GM23338 (cell line): ENCODE data around the gene CFAP58. TPM values are rescaled to one million over a fixed set of nuclear protein-coding genes. Genes with fewer than 3 reads are reported as not detected.

Experiments used
- ATAC-seq: fragments of 200-7000 bp; cut with Tn5 transposase; 3 replicates; pipeline ENCODE4 v1.9.1; 2020
- DNase-seq: peaks from one replicate; pipeline ENCODE4 v3.0.0-alpha.2; 2015; ENCODE audit warnings: low spot score
- H2AFZ ChIP-seq: fragments of 200-600 bp; sonication (generic); 2 replicates; pipeline ENCODE4 v1.8.0; 2016; ENCODE audit warnings: antibody characterized with exemption, mild to moderate bottlenecking, moderate library complexity
- H3F3A ChIP-seq: fragments of 200-600 bp; sonication (generic); replicated peaks from 2 replicates; pipeline ENCODE4 v1.8.0; 2017; ENCODE audit warnings: antibody characterized with exemption, mixed run types, low read depth
- H3K27ac ChIP-seq: fragments of 200-600 bp; sonication (generic); 2 replicates; pipeline ENCODE4 v1.6.1; 2016; ENCODE audit warnings: low read depth
- H3K27me3 ChIP-seq: fragments of 200-600 bp; sonication (generic); 2 replicates; pipeline ENCODE4 v1.8.0; 2016; ENCODE audit warnings: mild to moderate bottlenecking, mixed run types, moderate library complexity; ENCODE audit not compliant: insufficient read depth
- H3K36me3 ChIP-seq: fragments of 200-600 bp; sonication (generic); 2 replicates; pipeline ENCODE4 v1.8.0; 2016; ENCODE audit warnings: mild to moderate bottlenecking; ENCODE audit not compliant: insufficient read depth
- H3K4me1 ChIP-seq: fragments of 200-600 bp; sonication (generic); 2 replicates; pipeline ENCODE4 v1.8.0; 2016; ENCODE audit warnings: mild to moderate bottlenecking, moderate library complexity; ENCODE audit not compliant: insufficient read depth
- H3K4me2 ChIP-seq: fragments of 200-600 bp; sonication (generic); 2 replicates; pipeline ENCODE4 v1.7.1; 2017; ENCODE audit warnings: mixed run types
- H3K4me3 ChIP-seq: fragments of 200-600 bp; sonication (generic); 2 replicates; pipeline ENCODE4 v1.6.1; 2016; ENCODE audit warnings: mixed run types
- H3K79me2 ChIP-seq: fragments of 200-600 bp; sonication (generic); replicated peaks from 2 replicates; pipeline ENCODE4 v1.8.0; 2017; ENCODE audit warnings: mild to moderate bottlenecking; ENCODE audit not compliant: insufficient read depth
- H3K9me2 ChIP-seq: fragments of 200-600 bp; sonication (generic); 2 replicates; pipeline ENCODE4 v1.8.0; 2017; ENCODE audit not compliant: insufficient read depth
- H4K20me1 ChIP-seq: fragments of 200-600 bp; sonication (generic); replicated peaks from 2 replicates; pipeline ENCODE4 v1.8.0; 2017; ENCODE audit warnings: mild to moderate bottlenecking; ENCODE audit not compliant: insufficient read depth
- H3K27ac Mint-ChIP-seq: 2 replicates; pipeline ENCODE4 v1.8.0; 2020; ENCODE audit warnings: inconsistent platforms, mild to moderate bottlenecking, moderate library complexity, mixed read lengths
- H3K27me3 Mint-ChIP-seq: 3 replicates; pipeline ENCODE4 v1.8.0; 2022; ENCODE audit warnings: low read depth, mild to moderate bottlenecking, moderate library complexity, mixed read lengths, inconsistent platforms; ENCODE audit not compliant: insufficient read depth, poor library complexity
- H3K36me3 Mint-ChIP-seq: 3 replicates; pipeline ENCODE4 v1.8.0; 2021; ENCODE audit warnings: low read depth, mild to moderate bottlenecking, inconsistent platforms, moderate library complexity, mixed read lengths
- H3K4me1 Mint-ChIP-seq: 3 replicates; pipeline ENCODE4 v1.8.0; 2020; ENCODE audit warnings: mild to moderate bottlenecking, inconsistent platforms, mixed read lengths
- H3K4me3 Mint-ChIP-seq: 3 replicates; pipeline ENCODE4 v1.8.0; 2021; ENCODE audit warnings: moderate library complexity, mild to moderate bottlenecking, inconsistent platforms, mixed read lengths
- H3K9me3 Mint-ChIP-seq: 3 replicates; pipeline ENCODE4 v1.8.0; 2020; ENCODE audit warnings: moderate library complexity, mild to moderate bottlenecking, inconsistent platforms, mixed read lengths
- CREB1 ChIP-seq: fragments of 250-450 bp; sonication (Bioruptor Pico); IDR thresholded peaks from 2 replicates; pipeline ENCODE4 v1.5.0; 2020; ENCODE audit warnings: low read depth, mild to moderate bottlenecking, moderate library complexity
- EZH2 ChIP-seq: fragments of 200-600 bp; sonication (generic); IDR thresholded peaks from one replicate; pipeline ENCODE4 v1.8.0; 2017; ENCODE audit warnings: antibody characterized with exemption, mild to moderate bottlenecking, low read depth; ENCODE audit not compliant: unreplicated experiment
- EZH2phosphoT487 ChIP-seq: fragments of 200-600 bp; sonication (generic); IDR thresholded peaks from one replicate; pipeline ENCODE4 v1.8.1; 2018; ENCODE audit warnings: antibody characterized with exemption; ENCODE audit not compliant: unreplicated experiment
- JUNB ChIP-seq: IDR thresholded peaks from one replicate; pipeline ENCODE4 v1.6.1; 2016; ENCODE audit warnings: antibody characterized with exemption; ENCODE audit not compliant: unreplicated experiment
- NANOG ChIP-seq: IDR thresholded peaks from 2 replicates; pipeline ENCODE4 v1.6.1; 2016; ENCODE audit warnings: antibody characterized with exemption, borderline replicate concordance
- POLR2AphosphoS5 ChIP-seq: IDR thresholded peaks from 2 replicates; pipeline ENCODE4 v1.6.1; 2016; ENCODE audit warnings: antibody characterized with exemption, low read depth
- REST ChIP-seq: IDR thresholded peaks from one replicate; pipeline ENCODE4 v1.6.1; 2018; ENCODE audit warnings: antibody characterized with exemption; ENCODE audit not compliant: unreplicated experiment
- STAT1 ChIP-seq: IDR thresholded peaks from one replicate; pipeline ENCODE4 v1.6.1; 2016; ENCODE audit warnings: antibody characterized with exemption; ENCODE audit not compliant: unreplicated experiment
- ZNF114 ChIP-seq: fragments of 250-450 bp; sonication (Bioruptor Pico); IDR thresholded peaks from 2 replicates; pipeline ENCODE4 v1.5.0; 2020; ENCODE audit warnings: mild to moderate bottlenecking, moderate library complexity
- ZNF331 ChIP-seq: fragments of 250-450 bp; sonication (Bioruptor Pico); IDR thresholded peaks from 2 replicates; pipeline ENCODE4 v1.5.0; 2020; ENCODE audit warnings: low read depth, mild to moderate bottlenecking, moderate library complexity
- ZNF462 ChIP-seq: fragments of 250-450 bp; sonication (Bioruptor Pico); IDR thresholded peaks from 2 replicates; pipeline ENCODE4 v1.5.0; 2020; ENCODE audit warnings: mild to moderate bottlenecking, moderate library complexity
- polyA plus RNA-seq: library from polyadenylated mRNA; unstranded; fragments of >200 nt; fragmentation: Nextera tagmentation; extraction: Ambion mirVana; gene quantifications from 2 replicates; pipeline ENCODE4 v1.2.1, GENCODE V29; 2016
- total RNA-seq: library from RNA; depleted of rRNA; stranded (reverse); fragments of >200 nt; shearing (Covaris generic); gene quantifications from 2 replicates; pipeline ENCODE4 v1.2.3, GENCODE V29; 2014
- TF ChIP-seq, protein P1 (sequence below): IDR thresholded peaks from 2 replicates; pipeline ENCODE4 v1.6.1; 2016; ENCODE audit warnings: antibody characterized with exemption
- TF ChIP-seq, protein P2 (sequence below), 2 experiments: fragments of 200-600 bp in 1 of 2; sonication (generic) in 1 of 2; conservative IDR thresholded peaks; 2 replicates each; pipeline versions ENCODE4 v1.5.1 to v1.6.1; 2016 to 2017; ENCODE audit warnings: antibody characterized with exemption in 2 of 2, low read depth in 2 of 2, mild to moderate bottlenecking in 2 of 2, moderate library complexity in 1 of 2

The CFAP58 gene
- total and polyA plus RNA-seq, 2 experiments from 2014 or later, result 0.63 to 0.89 TPM

- TF ChIP-seq JUNB (no peak), STAT1 (no peak), NANOG (no peak), POLR2AphosphoS5 (no peak), REST (no peak)
- TF ChIP-seq, protein P1, sequence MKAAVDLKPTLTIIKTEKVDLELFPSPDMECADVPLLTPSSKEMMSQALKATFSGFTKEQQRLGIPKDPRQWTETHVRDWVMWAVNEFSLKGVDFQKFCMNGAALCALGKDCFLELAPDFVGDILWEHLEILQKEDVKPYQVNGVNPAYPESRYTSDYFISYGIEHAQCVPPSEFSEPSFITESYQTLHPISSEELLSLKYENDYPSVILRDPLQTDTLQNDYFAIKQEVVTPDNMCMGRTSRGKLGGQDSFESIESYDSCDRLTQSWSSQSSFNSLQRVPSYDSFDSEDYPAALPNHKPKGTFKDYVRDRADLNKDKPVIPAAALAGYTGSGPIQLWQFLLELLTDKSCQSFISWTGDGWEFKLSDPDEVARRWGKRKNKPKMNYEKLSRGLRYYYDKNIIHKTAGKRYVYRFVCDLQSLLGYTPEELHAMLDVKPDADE, result no peak
- TF ChIP-seq, protein P2, sequence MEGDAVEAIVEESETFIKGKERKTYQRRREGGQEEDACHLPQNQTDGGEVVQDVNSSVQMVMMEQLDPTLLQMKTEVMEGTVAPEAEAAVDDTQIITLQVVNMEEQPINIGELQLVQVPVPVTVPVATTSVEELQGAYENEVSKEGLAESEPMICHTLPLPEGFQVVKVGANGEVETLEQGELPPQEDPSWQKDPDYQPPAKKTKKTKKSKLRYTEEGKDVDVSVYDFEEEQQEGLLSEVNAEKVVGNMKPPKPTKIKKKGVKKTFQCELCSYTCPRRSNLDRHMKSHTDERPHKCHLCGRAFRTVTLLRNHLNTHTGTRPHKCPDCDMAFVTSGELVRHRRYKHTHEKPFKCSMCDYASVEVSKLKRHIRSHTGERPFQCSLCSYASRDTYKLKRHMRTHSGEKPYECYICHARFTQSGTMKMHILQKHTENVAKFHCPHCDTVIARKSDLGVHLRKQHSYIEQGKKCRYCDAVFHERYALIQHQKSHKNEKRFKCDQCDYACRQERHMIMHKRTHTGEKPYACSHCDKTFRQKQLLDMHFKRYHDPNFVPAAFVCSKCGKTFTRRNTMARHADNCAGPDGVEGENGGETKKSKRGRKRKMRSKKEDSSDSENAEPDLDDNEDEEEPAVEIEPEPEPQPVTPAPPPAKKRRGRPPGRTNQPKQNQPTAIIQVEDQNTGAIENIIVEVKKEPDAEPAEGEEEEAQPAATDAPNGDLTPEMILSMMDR (conservative IDR thresholded peaks at IDR 0.05; ENCODE audit: low read depth in 2 of 2), result no peak
Observed at GRCh38 chr10:104435822-104436221, 82.2 kb downstream of the CFAP58 start (continued).

DNA sequence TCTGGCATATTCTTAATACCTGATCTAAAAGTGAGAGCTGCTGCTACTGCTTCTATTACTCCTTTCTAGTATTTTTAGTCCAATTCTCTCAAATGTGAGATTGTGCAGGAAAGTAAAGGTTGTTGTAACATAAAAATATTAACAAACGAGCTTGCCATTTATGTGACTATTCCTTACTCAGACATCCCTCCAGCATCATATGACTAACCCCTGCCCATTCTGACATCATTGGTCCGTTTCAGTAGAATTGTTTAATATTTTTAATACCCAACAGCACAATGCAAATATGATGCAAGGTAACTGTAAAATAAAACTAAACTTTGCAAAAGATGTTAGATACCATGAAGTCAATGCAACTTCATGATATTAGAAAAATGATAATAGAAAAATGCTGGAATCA is 83.6 kb downstream of the CFAP58 start:
- ATAC-seq (no peak), DNase-seq (no peak)
- no peaks in the 10 kb centered on the region for H3K36me3 Mint-ChIP-seq
- H3K27ac Mint-ChIP-seq, result no peak overlapping the region
- peaks cover 8% of the 10 kb centered on the region; the same call in 2 of the 3 replicates for H3K4me1 Mint-ChIP-seq
- no peak overlapping the region for H3K4me3 Mint-ChIP-seq
- no peak overlapping the region for H3K27ac ChIP-seq
- no peak overlapping the region for H3K4me2 ChIP-seq
- peaks cover 5% of the 10 kb centered on the region for H3K27me3 Mint-ChIP-seq
- no peaks in the 10 kb centered on the region for H3K27me3 ChIP-seq
- no peak overlapping the region for H2AFZ ChIP-seq
- no peaks in the 10 kb centered on the region for H3K9me3 Mint-ChIP-seq
- no peaks in the 10 kb centered on the region for H3F3A ChIP-seq
- H3K9me2 ChIP-seq, result no peaks in the 10 kb centered on the region
- H3K79me2 ChIP-seq, result no peaks in the 10 kb centered on the region
- H3K4me3 ChIP-seq, result no peak overlapping the region
- H3K4me1 ChIP-seq, result no peaks in the 10 kb centered on the region
- no peaks in the 10 kb centered on the region for H3K36me3 ChIP-seq
- no peaks in the 10 kb centered on the region for H4K20me1 ChIP-seq
- TF ChIP-seq ZNF114 (no peak), ZNF462 (no peak), EZH2 (no peak), JUNB (no peak), EZH2phosphoT487 (no peak), ZNF331 (CRISPR knock-in tag) (no peak), NANOG (no peak), CREB1 (no peak)
